H1 (cell line): ENCODE data around the gene WDR81. TPM values are rescaled to one million over a fixed set of nuclear protein-coding genes. Genes with fewer than 3 reads are reported as not detected.

Experiments used
- CTCF ChIA-PET: fragments of 300-600 bp; sonication (Branson Sonifier 250); formaldehyde crosslinking; loops from one replicate; lab custom pipeline; 2021; ENCODE audit not compliant: partially characterized antibody; lab: Charles Lee
- POLR2A ChIA-PET: fragments of 300-600 bp; sonication (Branson Sonifier 250); formaldehyde crosslinking; loops from one replicate; lab custom pipeline; 2021; ENCODE audit warnings: inconsistent platforms; ENCODE audit not compliant: partially characterized antibody; lab: Charles Lee
- DNase-seq, 2 experiments: peaks; one replicate each; pipeline versions ENCODE4 v3.0.0 to v3.0.0-alpha.2; 2010 to 2022; ENCODE audit warnings: low spot score in 2 of 2, low read depth in 1 of 2, mixed read lengths in 1 of 2
- FAIRE-seq: peaks from 2 replicates; lab custom pipeline; 2011; peaks lifted over from hg19 to GRCh38; lab: Jason Lieb, UNC
- H2AFZ ChIP-seq: 2 replicates; pipeline ENCODE4 v1.8.1; 2012; ENCODE audit warnings: low read length, inconsistent platforms
- H2AK5ac ChIP-seq: 2 replicates; pipeline ENCODE4 v1.6.1; 2013; ENCODE audit warnings: low read depth, low read length
- H2BK120ac ChIP-seq: replicated peaks from 2 replicates; pipeline ENCODE3; 2013; ENCODE audit warnings: low read depth, low read length, inconsistent platforms
- H2BK12ac ChIP-seq: 2 replicates; pipeline ENCODE4 v1.6.1; 2013; ENCODE audit warnings: low read depth, low read length
- H2BK15ac ChIP-seq: 2 replicates; pipeline ENCODE4 v1.6.1; 2013; ENCODE audit warnings: low read length
- H2BK20ac ChIP-seq: 2 replicates; pipeline ENCODE4 v1.6.1; 2013; ENCODE audit warnings: low read length
- H2BK5ac ChIP-seq: 2 replicates; pipeline ENCODE4 v1.6.1; 2013; ENCODE audit warnings: low read depth, low read length
- H3K14ac ChIP-seq: 2 replicates; pipeline ENCODE4 v1.6.1; 2013; ENCODE audit warnings: inconsistent platforms; ENCODE audit not compliant: insufficient read length
- H3K18ac ChIP-seq: 2 replicates; pipeline ENCODE4 v1.6.1; 2013; ENCODE audit warnings: low read length; ENCODE audit errors: extremely low read depth
- H3K23ac ChIP-seq: 2 replicates; pipeline ENCODE4 v1.6.1; 2013; ENCODE audit warnings: inconsistent platforms; ENCODE audit not compliant: insufficient read length
- H3K23me2 ChIP-seq: 2 replicates; pipeline ENCODE4 v1.6.1; 2013; ENCODE audit warnings: low read depth, low read length
- H3K27ac ChIP-seq: 2 replicates; pipeline ENCODE4 v1.6.1; 2011; ENCODE audit warnings: low read depth, low read length, inconsistent platforms
- H3K27me3 ChIP-seq, 4 experiments: replicated peaks in 1 of 4; 1 replicate in 1 of 4; 2 replicates in 3 of 4; pipeline versions ENCODE4 v1.6.1 to v1.8.1; 2011 to 2013; ENCODE audit warnings: low read length in 3 of 4, mild to moderate bottlenecking in 3 of 4, inconsistent platforms in 2 of 4, mixed read lengths in 2 of 4, moderate library complexity in 1 of 4; ENCODE audit not compliant: control insufficient read depth in 3 of 4, insufficient read depth in 3 of 4; ENCODE audit errors: extremely low read depth in 1 of 4
- H3K36me3 ChIP-seq, 4 experiments: 2 replicates each; pipeline versions ENCODE4 v1.6.1 to v1.8.1; 2011 to 2013; ENCODE audit warnings: mild to moderate bottlenecking in 4 of 4, low read length in 3 of 4, moderate library complexity in 2 of 4, control low read depth in 1 of 4, inconsistent platforms in 1 of 4; ENCODE audit not compliant: insufficient read depth in 4 of 4, control insufficient read depth in 2 of 4
- H3K4ac ChIP-seq: replicated peaks from 2 replicates; pipeline ENCODE3; 2013; ENCODE audit warnings: low read length, low read depth, mixed read lengths, inconsistent platforms; ENCODE audit not compliant: insufficient read length
- H3K4me1 ChIP-seq, 4 experiments: replicated peaks in 1 of 4; 1 replicate in 1 of 4; 2 replicates in 3 of 4; pipeline versions ENCODE4 v1.6.1 to v1.8.1; 2011 to 2013; ENCODE audit warnings: low read length in 3 of 4, inconsistent platforms in 2 of 4, mixed read lengths in 1 of 4; ENCODE audit not compliant: insufficient read depth in 4 of 4, control insufficient read depth in 3 of 4
- H3K4me2 ChIP-seq, 2 experiments: 2 replicates each; pipeline versions ENCODE4 v1.6.1 to v1.8.1; 2011 to 2013; ENCODE audit warnings: low read depth in 2 of 2, low read length in 2 of 2, control low read depth in 1 of 2, inconsistent platforms in 1 of 2, mild to moderate bottlenecking in 1 of 2; ENCODE audit not compliant: insufficient read depth in 1 of 2
- H3K4me3 ChIP-seq, 4 experiments: fragments of 200-600, 300-600 bp in 1 of 4; sonication (generic), shearing (Covaris generic), sonication (Bioruptor Twin) in 1 of 4; 2 replicates each; pipeline versions ENCODE4 v1.5.1 to v1.8.1; 2011 to 2016; ENCODE audit warnings: low read length in 4 of 4, low read depth in 3 of 4, control low read depth in 2 of 4, inconsistent platforms in 2 of 4, mild to moderate bottlenecking in 2 of 4, mixed read lengths in 1 of 4, moderate library complexity in 1 of 4; ENCODE audit not compliant: insufficient read depth in 2 of 4; ENCODE audit errors: extremely low read depth in 1 of 4
- H3K56ac ChIP-seq: replicated peaks from 2 replicates; pipeline ENCODE3; 2013; ENCODE audit warnings: low read depth, mild to moderate bottlenecking, mixed read lengths, low read length, inconsistent platforms; ENCODE audit not compliant: insufficient read length
- H3K79me1 ChIP-seq: 2 replicates; pipeline ENCODE4 v1.6.1; 2013; ENCODE audit warnings: low read depth, low read length, control low read depth
- H3K79me2 ChIP-seq, 2 experiments: 2 replicates each; pipeline versions ENCODE4 v1.6.1 to v1.8.1; 2012 to 2013; ENCODE audit warnings: low read length in 2 of 2, mild to moderate bottlenecking in 2 of 2, inconsistent platforms in 1 of 2; ENCODE audit not compliant: insufficient read depth in 2 of 2, control insufficient read depth in 1 of 2
- H3K9ac ChIP-seq, 4 experiments: replicated peaks in 1 of 4; 1 replicate in 1 of 4; 2 replicates in 3 of 4; pipeline versions ENCODE4 v1.6.1 to v1.8.1; 2011 to 2013; ENCODE audit warnings: low read depth in 3 of 4, low read length in 3 of 4, control low read depth in 2 of 4, mild to moderate bottlenecking in 2 of 4, moderate library complexity in 2 of 4, inconsistent platforms in 1 of 4; ENCODE audit errors: extremely low read depth in 1 of 4
- H3K9me3 ChIP-seq, 2 experiments: 2 replicates each; pipeline versions ENCODE4 v1.6.1 to v1.8.1; 2012 to 2013; ENCODE audit warnings: mild to moderate bottlenecking in 2 of 2, moderate library complexity in 2 of 2, control low read depth in 1 of 2, inconsistent platforms in 1 of 2, low read depth in 1 of 2, low read length in 1 of 2, mixed read lengths in 1 of 2; ENCODE audit not compliant: insufficient read depth in 2 of 2
- H4K20me1 ChIP-seq, 2 experiments: replicated peaks in 1 of 2; 2 replicates each; pipeline versions ENCODE3 to v1.8.1; 2011 to 2013; ENCODE audit warnings: inconsistent platforms in 2 of 2, low read length in 2 of 2, mild to moderate bottlenecking in 1 of 2; ENCODE audit not compliant: insufficient read depth in 2 of 2, control insufficient read depth in 1 of 2
- H4K5ac ChIP-seq: 2 replicates; pipeline ENCODE4 v1.6.1; 2013; ENCODE audit warnings: low read length, low read depth, mixed read lengths, inconsistent platforms; ENCODE audit not compliant: insufficient read length
- H4K8ac ChIP-seq: 2 replicates; pipeline ENCODE4 v1.8.0; 2013; ENCODE audit warnings: mild to moderate bottlenecking, moderate library complexity, low read length, inconsistent platforms; ENCODE audit not compliant: insufficient read depth; ENCODE audit errors: extremely low read depth
- H4K91ac ChIP-seq: replicated peaks from 2 replicates; pipeline ENCODE3; 2013; ENCODE audit warnings: low read length, mixed read lengths, inconsistent platforms; ENCODE audit not compliant: insufficient read length
- E2F6 ChIP-seq: IDR thresholded peaks from 2 replicates; pipeline ENCODE4 v1.6.1; 2012; ENCODE audit warnings: inconsistent platforms
- EGR1 ChIP-seq: IDR thresholded peaks from 2 replicates; pipeline ENCODE4 v1.6.1; 2011; ENCODE audit warnings: low read depth, low read length, borderline replicate concordance
- EZH2 ChIP-seq: fragments of 200-600 bp; sonication (generic); IDR thresholded peaks from 2 replicates; pipeline ENCODE4 v1.7.1; 2012; ENCODE audit warnings: low read depth, mild to moderate bottlenecking, moderate library complexity, low read length, inconsistent platforms; ENCODE audit not compliant: severe bottlenecking
- GABPA ChIP-seq: IDR thresholded peaks from 2 replicates; pipeline ENCODE4 v1.6.1; 2011; ENCODE audit warnings: mild to moderate bottlenecking, low read length, moderate library complexity, borderline replicate concordance; ENCODE audit not compliant: insufficient read depth
- HDAC2 ChIP-seq, 2 experiments: fragments of 300-600 bp in 1 of 2; sonication (generic) in 1 of 2; IDR thresholded peaks; 2 replicates each; pipeline ENCODE4 v1.6.1; 2011 to 2012; ENCODE audit warnings: low read depth in 2 of 2, low read length in 2 of 2, mild to moderate bottlenecking in 2 of 2, moderate library complexity in 2 of 2, borderline replicate concordance in 1 of 2, inconsistent platforms in 1 of 2
- KDM1A ChIP-seq: fragments of 200-600, 300-600 bp; sonication (generic); IDR thresholded peaks from 2 replicates; pipeline ENCODE4 v1.7.1; 2016; ENCODE audit warnings: mild to moderate bottlenecking, low read length, borderline replicate concordance
- MAX ChIP-seq: IDR thresholded peaks from 2 replicates; pipeline ENCODE4 v1.6.1; 2012; ENCODE audit warnings: inconsistent platforms
- POU5F1 ChIP-seq: IDR thresholded peaks from 2 replicates; pipeline ENCODE4 v1.6.1; 2011; ENCODE audit warnings: low read depth, mild to moderate bottlenecking, low read length, moderate library complexity
- SIX5 ChIP-seq: IDR thresholded peaks from 2 replicates; pipeline ENCODE4 v1.6.1; 2011; ENCODE audit warnings: mild to moderate bottlenecking, low read depth, low read length
- ZNF274 ChIP-seq: IDR thresholded peaks from 2 replicates; pipeline ENCODE4 v1.7.0; 2012; ENCODE audit warnings: low read length, borderline replicate concordance; ENCODE audit errors: extremely low read depth
- WGBS, 2 experiments: shearing (Covaris generic) in 1 of 2; methylation state at CpG; one replicate each; pipeline versions ENCODE4 v1.1.6 to v1.1.7; 2013 to 2015; ENCODE audit warnings: low lambda C conversion rate in 2 of 2, mixed read lengths in 2 of 2, inconsistent platforms in 1 of 2, low coverage in 1 of 2, missing lambda C conversion rate in 1 of 2; ENCODE audit not compliant: insufficient replicate concordance in 2 of 2, insufficient coverage in 1 of 2, insufficient read length in 1 of 2; ENCODE audit errors: extremely low coverage in 1 of 2, missing lambda C conversion rate in 1 of 2; 5-methylcytosine and 5-hydroxymethylcytosine counted together
- polyA plus RNA-seq, 7 experiments: library from polyadenylated mRNA; depleted of rRNA in 3 of 7; stranded (reverse) in 5 of 7; unstranded in 2 of 7; fragments of >200 nt in 5 of 7; fragments of 200-250 nt in 2 of 7; gene quantifications; 1 replicate in 5 of 7; 2 replicates in 1 of 7; 4 replicates in 1 of 7; pipeline versions ENCODE4 v1.2.1 to v1.2.3, GENCODE V29; 2011 to 2013; ENCODE audit warnings: missing spikeins in 2 of 7, mixed read lengths in 2 of 7
- total RNA-seq: library from RNA; stranded (reverse); fragmentation: NEBNext Ultra II Directional; extraction: Animal tissue kit (Norgen Biotek cat#: 25700); gene quantifications from 2 replicates; pipeline ENCODE4 v1.2.1, GENCODE V29; 2021

Gene WDR81
- total and polyA plus RNA-seq, 2 of the 8 experiments (the other 6 are each of a cell fraction or from before 2014, with no cell fraction given), result 9.1 to 12.3 TPM

GRCh38 chr17:1730326-1731193 is 6.1 kb downstream of the WDR81 start:
- H3K14ac ChIP-seq, result no peak overlapping the region
- ChIA-PET CTCF (interaction anchor here (0.5 to 7.1 kb wide), 7 partner anchors 10 to 67 kb away, joined by 3 to 34 read pairs (median 3); no protein-coding TSS in a partner anchor), POLR2A (interaction anchor here (0.6 to 4.2 kb wide), 7 partner anchors 14 to 64 kb away, joined by 3 to 16 read pairs (median 3); no protein-coding TSS in a partner anchor)
- H3K23me2 ChIP-seq, result no peaks in the 10 kb centered on the region
- no peak for TF ChIP-seq GABPA
- TF ChIP-seq KDM1A, result no peak
- TF ChIP-seq HDAC2 (IDR thresholded peaks at IDR 0.05; ENCODE audit: borderline replicate concordance in 1 of 2, low read depth in 2 of 2, low read length in 2 of 2), result no peak
- TF ChIP-seq MAX, result no peak
- no peak for TF ChIP-seq POU5F1
- no peak for TF ChIP-seq SIX5
- no peak for TF ChIP-seq ZNF274
- no peak for TF ChIP-seq EZH2
- no peak for TF ChIP-seq E2F6
- no peak for TF ChIP-seq EGR1
- H3K79me2 ChIP-seq, result no peaks in the 10 kb centered on the region; a peak in 1 of 4 replicates
- H4K20me1 ChIP-seq, result peaks cover 0 to 4% of the 10 kb centered on the region in 2 experiments
- WGBS, 2 experiments, result 95% methylated on average over 29 of the region's 40 CpGs; no CpG with 5 or more reads in 1 of the 2 experiments
- H3K4me3 ChIP-seq, result no peak overlapping the region
- no peak overlapping the region for H3K9ac ChIP-seq
- H3K27me3 ChIP-seq, result no peaks in the 10 kb centered on the region
- FAIRE-seq (no peak), DNase-seq (no peak)
- H3K23ac ChIP-seq, result no peak overlapping the region
- H2BK120ac ChIP-seq, result no peak overlapping the region
- H3K27ac ChIP-seq, result no peak overlapping the region
- no peak overlapping the region for H3K18ac ChIP-seq
- no peak overlapping the region for H2BK5ac ChIP-seq
- no peak overlapping the region for H4K5ac ChIP-seq
- H4K8ac ChIP-seq, result no peak overlapping the region
- no peak overlapping the region for H2BK20ac ChIP-seq
- H2BK12ac ChIP-seq, result no peak overlapping the region
- no peak overlapping the region for H3K4me2 ChIP-seq
- H3K9me3 ChIP-seq, result no peaks in the 10 kb centered on the region
- H3K4me1 ChIP-seq, result no peaks in the 10 kb centered on the region
- no peak overlapping the region for H4K91ac ChIP-seq
- H3K79me1 ChIP-seq, result peaks cover 4% of the 10 kb centered on the region; the same call in 1 of the 2 replicates
- H3K36me3 ChIP-seq, result no peaks in the 10 kb centered on the region; a peak in 3 of 8 replicates
- H2AFZ ChIP-seq, result no peak overlapping the region
- H2BK15ac ChIP-seq, result no peak overlapping the region
- H2AK5ac ChIP-seq, result no peak overlapping the region
- H3K4ac ChIP-seq, result no peak overlapping the region
- H3K56ac ChIP-seq, result no peak overlapping the region
